HG02840 (cell line): ENCODE results near the gene CCDC51.

Experiments
- ATAC-seq: cut with Tn5 transposase; IDR thresholded peaks from one replicate; pipeline ENCODE4 v1.9.1; 2021; ENCODE audit warnings: mild to moderate bottlenecking, moderate library complexity, moderate number of reproducible peaks; ENCODE audit not compliant: unreplicated experiment, low FRiP score

The CCDC51 gene

GRCh38 chr3:48422681-48423080 is 17.2 kb downstream of the CCDC51 start:
- no peak for ATAC-seq

DNA sequence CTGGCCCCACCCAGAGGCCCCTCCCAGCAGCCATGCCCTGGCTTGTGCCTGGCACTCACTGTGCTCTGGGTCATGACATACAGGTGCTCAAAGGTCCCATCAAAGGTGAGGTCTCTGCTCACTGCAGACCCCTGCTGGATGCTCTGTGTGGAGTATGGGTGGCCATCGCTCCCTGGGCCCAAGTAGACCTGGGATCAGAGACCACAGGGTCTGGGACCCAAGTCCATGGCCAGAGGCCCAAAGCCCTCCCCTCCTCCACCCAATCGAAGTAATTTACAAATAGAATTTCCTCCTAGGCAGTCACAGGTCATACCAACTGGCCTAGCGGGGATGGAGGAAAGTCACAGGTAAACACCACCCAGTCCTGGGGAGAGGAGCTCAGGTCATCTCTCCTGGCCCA is 17.6 kb downstream of the CCDC51 start:
- no peak for ATAC-seq

GRCh38 chr3:48420561-48420960 is 19.4 kb downstream of the CCDC51 start:
- no peak for ATAC-seq

DNA sequence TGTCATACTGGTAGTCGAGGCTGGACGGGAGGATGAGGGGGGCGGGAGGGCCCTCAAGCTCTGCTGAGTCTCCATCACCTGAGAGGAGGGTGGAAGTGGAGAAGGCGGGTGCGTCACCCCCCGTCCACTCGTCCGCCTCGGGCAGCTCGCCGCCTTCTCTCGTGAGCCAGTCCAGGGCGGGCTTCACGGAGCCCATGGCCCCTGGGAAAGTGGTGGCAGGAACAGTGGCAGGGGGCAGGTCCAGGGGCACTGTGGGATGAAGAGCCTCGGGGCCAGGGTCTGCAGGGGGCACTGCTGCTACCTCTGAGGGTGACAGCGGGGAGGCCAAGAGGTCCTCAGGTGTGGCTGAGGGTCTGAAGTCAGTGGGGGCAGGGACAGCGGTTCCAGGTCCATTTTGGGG is 20.3 kb downstream of the CCDC51 start:
- no peak for ATAC-seq

DNA sequence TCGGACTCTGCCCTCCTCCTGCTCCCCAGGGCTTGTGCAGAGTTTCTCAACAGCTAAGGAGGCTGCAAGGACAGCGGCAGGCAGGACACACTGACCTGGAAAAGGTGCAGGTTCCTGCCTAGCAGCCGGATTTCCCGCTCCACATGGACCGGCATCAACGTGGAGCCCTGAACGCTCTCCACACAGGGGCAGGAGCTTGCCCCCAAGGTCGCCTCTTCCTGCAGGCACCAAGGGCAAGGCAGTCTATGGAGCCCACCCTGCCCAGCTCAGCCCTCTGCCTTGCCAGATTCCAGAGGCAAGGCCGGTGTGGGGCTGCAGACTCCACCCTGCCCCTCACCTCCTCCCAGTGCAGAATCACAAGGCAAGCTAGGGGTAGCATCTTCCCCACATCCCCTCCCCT is 20.8 kb downstream of the CCDC51 start:
- no peak for ATAC-seq

DNA sequence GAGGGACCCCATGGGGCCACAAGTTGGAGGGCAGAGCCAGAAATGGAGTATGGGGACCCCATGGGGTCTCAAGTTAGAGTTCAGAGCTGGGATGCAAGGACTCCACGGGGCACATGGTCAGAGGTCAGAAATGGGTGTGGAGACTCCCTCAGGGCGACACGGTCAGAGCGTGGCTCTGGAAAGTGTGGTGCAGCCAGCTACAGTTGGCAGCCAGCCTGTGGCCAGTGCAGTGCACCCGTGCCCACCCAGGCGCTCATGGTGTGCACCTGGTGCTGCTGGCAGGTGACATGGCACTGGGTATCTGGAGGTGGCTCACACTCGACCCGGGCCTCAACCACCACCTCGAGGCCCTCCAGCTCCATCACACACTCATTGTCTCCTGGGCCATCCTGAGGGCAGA is 21.3 kb downstream of the CCDC51 start:
- no peak for ATAC-seq

DNA sequence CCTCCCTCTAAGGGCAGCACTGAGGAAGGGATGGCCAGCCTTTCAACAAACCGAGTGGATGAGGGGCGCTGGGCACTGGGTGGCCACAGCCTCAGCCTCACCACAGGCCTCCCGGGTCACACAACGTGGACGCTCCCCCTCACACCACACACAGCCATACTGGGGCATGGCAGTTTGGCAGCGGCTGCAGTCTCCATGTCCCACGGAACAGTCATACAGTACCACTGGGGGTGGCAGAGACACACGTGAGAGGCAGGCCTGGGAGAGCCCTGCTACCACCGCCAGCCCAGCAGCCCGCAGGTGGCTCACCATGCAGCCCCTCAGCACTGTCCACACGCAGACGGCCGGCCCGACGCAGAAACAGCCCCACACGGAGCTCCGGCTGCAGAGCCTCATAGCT is 21.8 kb downstream of the CCDC51 start:
- ATAC-seq, result no peak

- no peak for ATAC-seq
These were observed 22.3 kb downstream of the CCDC51 start for GRCh38 chr3:48417529-48418108.

DNA sequence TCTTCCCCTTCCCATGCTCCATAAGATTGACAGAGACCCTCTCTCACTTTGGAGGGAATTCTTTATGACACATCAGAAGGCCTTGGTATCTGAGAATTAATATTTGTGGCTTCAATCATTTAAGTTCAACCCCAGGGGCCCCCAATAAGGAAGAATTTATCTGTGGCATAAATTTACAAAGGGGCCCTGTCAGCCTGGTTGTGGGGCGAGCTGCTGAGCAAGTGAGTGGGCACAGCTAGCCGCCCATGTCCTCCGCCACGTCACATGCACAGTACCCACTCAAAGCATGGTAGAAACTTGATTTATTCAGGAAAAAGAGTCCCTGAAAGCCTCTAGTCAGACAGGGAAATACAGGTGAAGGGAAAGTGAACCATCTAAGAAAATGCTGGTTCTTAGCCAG is 23.4 kb downstream of the CCDC51 start:
- ATAC-seq, result no peak

- no peak for ATAC-seq
These were observed 23.8 kb downstream of the CCDC51 start for GRCh38 chr3:48416091-48416505.

DNA sequence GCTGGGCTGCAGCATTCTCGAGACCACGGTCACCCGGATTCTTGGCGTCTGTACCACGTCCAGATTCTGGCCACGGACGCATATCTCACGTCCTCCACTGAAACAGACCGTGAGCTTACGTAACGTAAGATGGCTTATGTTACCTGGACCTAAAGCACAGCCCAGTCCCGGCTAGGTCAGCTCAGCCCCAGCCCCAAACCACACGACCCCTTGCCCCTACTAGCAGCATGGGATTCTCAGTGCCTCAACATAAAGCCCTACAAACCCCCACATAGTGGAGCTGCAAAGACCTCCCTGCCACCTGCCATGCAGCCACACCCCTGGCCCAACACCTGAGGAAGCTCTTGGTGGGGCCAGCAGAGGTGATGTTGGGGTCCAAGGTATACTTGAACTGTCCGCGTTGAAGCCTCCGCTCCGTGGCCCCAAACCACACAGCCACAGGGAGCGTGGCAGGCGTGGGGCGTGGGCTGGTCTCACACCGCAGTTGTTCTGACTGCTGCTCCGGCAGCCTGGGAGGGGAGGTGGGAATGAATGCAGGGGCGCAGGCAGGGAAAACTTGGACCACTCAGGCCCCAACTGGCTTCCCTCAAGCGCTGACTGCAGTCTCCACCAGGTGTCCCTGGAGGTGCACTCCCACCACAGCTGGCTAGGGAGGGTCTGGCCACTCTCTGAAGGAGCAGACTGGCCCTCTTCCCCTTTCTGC is 24.5 kb downstream of the CCDC51 start:
- ATAC-seq, result no peak

- no peak for ATAC-seq
These were observed 25.3 kb downstream of the CCDC51 start for GRCh38 chr3:48414376-48415250.

DNA sequence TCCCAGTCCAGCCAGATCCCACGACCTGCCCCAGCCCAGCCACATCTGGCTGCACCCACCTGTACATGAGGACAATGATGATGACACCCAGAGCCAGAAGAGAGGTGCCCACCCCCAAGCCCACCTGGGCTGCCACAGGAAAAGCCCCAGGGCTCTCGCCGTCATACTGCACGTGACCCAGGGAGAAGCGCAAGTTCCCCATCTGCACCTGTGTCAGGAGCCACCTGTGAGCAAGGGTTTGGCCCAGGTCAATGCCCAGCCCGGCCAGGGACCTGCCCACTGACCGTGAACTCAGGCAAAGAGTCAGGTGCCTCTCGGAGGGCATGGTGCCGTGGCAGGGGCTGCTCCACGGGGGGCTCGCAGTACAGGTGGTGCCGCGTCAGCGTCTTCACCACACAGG is 26.3 kb downstream of the CCDC51 start:
- no peak for ATAC-seq

GRCh38 chr3:48413086-48413485 is 26.8 kb downstream of the CCDC51 start:
- no peak for ATAC-seq

DNA sequence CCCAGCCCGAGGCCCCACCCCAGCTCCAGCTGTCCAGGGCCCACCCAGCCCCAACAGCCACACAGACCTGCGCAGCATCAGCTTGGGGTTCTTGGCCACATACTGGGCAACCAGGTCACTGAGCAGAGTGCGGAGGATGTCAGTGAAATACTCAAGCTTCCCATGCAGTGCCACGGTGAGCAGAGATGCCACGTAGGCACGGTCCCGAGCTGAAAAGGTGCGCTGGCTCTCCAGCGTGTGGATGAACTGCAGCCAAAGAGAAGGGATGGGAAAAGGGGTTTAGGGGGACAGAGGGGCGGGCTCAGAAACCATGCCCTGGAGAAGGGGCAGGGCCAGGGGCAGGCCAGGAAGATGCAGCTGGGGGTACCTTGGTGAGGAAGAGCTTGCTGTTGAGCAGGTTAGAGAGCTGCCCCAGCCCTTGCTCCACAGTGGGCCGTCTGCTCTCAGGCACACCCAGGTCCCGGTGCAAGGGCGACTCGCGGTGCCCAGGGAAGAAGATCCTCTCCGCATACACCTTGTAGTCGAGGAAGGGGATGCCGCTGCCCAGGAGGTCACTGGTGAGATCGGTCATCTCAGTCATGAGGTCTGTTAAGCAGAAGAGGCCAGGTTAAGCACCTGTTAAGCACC is 27.4 kb downstream of the CCDC51 start:
- no peak for ATAC-seq

GRCh38 chr3:48411606-48412374 is 28.1 kb downstream of the CCDC51 start:
- no peak for ATAC-seq

- ATAC-seq, result no peak
These were observed 28.8 kb downstream of the CCDC51 start for GRCh38 chr3:48411041-48411588.

GRCh38 chr3:48410205-48411040 is 29.5 kb downstream of the CCDC51 start:
- no peak for ATAC-seq
